Measurements from ENCODE around the gene PLA2R1.

PLA2R1 gene

GRCh38 chr2:160005908-160006307 is 56.5 kb downstream of the PLA2R1 start:
- no peak for DNase-seq (ENCODE audit: low read depth)
- TF ChIP-seq, protein P1, sequence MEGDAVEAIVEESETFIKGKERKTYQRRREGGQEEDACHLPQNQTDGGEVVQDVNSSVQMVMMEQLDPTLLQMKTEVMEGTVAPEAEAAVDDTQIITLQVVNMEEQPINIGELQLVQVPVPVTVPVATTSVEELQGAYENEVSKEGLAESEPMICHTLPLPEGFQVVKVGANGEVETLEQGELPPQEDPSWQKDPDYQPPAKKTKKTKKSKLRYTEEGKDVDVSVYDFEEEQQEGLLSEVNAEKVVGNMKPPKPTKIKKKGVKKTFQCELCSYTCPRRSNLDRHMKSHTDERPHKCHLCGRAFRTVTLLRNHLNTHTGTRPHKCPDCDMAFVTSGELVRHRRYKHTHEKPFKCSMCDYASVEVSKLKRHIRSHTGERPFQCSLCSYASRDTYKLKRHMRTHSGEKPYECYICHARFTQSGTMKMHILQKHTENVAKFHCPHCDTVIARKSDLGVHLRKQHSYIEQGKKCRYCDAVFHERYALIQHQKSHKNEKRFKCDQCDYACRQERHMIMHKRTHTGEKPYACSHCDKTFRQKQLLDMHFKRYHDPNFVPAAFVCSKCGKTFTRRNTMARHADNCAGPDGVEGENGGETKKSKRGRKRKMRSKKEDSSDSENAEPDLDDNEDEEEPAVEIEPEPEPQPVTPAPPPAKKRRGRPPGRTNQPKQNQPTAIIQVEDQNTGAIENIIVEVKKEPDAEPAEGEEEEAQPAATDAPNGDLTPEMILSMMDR (IDR thresholded peaks at IDR 0.05; ENCODE audit: low read depth, low read length, missing control alignments) = no peak
- no peak overlapping the region for H3K4me3 ChIP-seq (ENCODE audit: low read depth, low read length)

DNA sequence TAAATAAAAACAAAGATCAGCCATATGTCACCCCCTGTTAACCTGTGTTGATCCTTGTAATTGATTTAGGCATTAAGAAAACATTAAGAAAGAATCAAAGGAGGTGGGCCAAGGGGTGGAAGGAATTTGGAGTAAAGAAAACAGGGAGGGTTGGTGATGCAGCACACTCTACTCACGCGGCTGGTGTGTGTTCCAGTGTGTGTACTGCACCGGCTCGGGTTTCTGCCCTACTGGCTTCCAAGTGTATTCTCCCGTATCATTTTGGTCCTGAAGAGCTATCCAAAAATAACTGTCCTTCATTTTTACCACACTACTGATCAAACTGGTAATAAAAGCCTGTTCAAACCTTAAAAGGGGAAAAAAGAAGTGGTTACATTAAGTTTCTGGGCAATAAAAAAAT is 56.9 kb downstream of the PLA2R1 start:
- TF ChIP-seq, protein P1 (IDR thresholded peaks at IDR 0.05; ENCODE audit: low read depth, low read length, missing control alignments) = no peak
- H3K4me3 ChIP-seq (ENCODE audit: low read depth, low read length) = no peak overlapping the region
- DNase-seq (ENCODE audit: low read depth) = no peak

DNA sequence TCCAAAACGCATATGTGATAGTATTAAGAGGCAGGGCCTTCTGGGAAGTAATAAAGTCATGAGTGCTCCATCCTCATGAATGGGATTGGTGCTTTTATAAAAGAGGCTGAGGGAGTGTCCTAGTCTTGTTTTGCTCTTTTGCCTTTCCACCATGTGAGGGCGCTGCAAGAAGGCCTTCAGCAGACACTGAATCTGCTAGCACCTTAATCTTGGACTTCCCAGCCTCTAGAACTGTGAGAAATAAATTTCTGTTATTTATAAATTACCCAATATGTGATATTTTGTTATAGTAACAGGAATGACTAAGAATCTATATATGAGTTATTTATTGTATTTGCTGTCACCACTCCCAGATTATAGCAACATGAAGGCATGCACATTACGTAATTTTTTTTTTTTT is 63.5 kb downstream of the PLA2R1 start:
- TF ChIP-seq, protein P1 (IDR thresholded peaks at IDR 0.05; ENCODE audit: low read depth, low read length, missing control alignments) = peak; percentile 29
- no peak for DNase-seq (ENCODE audit: low read depth)
- H3K4me3 ChIP-seq (ENCODE audit: low read depth, low read length) = no peak overlapping the region

DNA sequence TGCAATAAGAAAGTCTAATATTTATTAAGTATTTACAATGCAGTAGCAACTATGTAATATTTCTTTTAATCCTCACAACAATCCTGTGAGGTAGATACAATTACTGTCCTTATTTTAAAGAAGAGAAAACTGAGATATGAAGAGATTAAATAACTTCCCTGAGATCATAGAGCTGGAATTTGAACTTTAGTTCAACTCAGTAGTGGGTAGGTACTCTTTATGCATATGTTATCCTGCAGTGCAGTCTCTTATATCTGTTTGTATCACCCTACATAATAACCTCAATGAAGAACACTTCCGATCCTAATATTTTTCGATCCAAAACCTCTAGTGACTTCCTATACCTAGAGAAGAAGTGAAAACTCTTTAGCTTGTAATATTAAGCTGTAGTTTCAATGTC is 64.2 kb downstream of the PLA2R1 start:
- DNase-seq (ENCODE audit: low read depth) = no peak
- H3K4me3 ChIP-seq (ENCODE audit: low read depth, low read length) = no peak overlapping the region
- TF ChIP-seq, protein P1 (IDR thresholded peaks at IDR 0.05; ENCODE audit: low read depth, low read length, missing control alignments) = no peak

DNA sequence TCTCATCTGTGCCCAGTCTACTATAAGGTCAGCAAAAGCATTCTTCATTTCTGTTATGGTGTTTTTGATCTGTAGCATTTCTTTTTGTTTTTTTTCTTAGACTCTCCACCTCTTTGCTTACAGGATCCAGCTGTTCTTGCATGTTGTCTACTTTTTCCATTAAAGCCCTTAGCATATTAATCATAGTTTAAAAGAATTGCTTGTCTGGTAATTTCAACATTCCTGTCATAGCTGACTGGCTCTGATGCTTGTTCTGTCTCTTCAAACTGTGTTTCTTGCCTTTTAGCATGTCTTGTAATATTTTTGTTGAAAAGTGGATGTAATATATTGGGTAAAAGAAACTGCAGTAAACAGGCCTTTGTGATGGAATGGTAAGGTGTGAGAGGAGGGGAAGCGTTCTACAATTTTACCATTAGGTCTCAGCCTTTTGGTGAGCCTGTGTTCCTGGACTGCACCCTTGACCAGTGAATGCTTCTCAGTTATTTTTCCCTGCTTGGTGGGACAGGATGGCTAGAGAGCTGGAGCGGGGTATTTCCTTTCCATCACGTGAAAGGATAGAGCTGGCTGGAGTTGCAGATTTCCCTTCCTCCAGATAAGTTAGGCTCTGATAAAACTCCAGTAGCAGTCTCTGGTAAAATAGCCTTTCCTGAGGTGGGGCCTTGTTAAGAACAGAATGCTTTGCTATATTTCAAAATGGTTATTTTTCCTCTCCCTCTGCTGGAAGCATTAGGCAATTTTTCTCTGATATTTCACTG is 65.4 kb downstream of the PLA2R1 start:
- TF ChIP-seq, protein P1 (IDR thresholded peaks at IDR 0.05; ENCODE audit: low read depth, low read length, missing control alignments) = no peak
- DNase-seq (ENCODE audit: low read depth) = no peak
- H3K4me3 ChIP-seq (ENCODE audit: low read depth, low read length) = no peak overlapping the region

DNA sequence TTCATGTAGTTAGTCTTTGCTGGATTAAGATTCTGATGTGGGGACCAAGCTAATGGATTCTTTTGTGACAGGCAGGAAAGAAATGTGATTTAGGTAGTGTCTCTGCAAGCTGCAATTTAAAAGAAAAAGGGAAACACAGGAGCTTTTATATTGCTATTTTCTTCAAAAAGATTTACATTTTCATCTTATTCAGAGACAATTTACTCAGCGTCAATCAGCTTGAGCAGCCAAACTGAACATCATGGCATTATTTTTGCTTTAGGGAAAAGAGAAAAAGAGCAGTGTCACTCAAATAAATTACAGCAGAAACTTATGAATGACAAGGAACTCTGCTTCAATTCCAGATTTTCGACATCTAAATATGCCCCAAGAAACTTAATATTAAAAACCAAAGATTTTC is 67.4 kb downstream of the PLA2R1 start:
- H3K4me3 ChIP-seq (ENCODE audit: low read depth, low read length) = no peak overlapping the region
- TF ChIP-seq, protein P1 (IDR thresholded peaks at IDR 0.05; ENCODE audit: low read depth, low read length, missing control alignments) = no peak

GRCh38 chr2:159989249-159989648 is 73.2 kb downstream of the PLA2R1 start:
- DNase-seq (ENCODE audit: low read depth) = no peak
- TF ChIP-seq, protein P1 (IDR thresholded peaks at IDR 0.05; ENCODE audit: low read depth, low read length, missing control alignments) = peak; percentile 3
- H3K4me3 ChIP-seq (ENCODE audit: low read depth, low read length) = no peak overlapping the region

More for the DNA sequence above, 67.4 kb downstream of the PLA2R1 start:
- no peak for DNase-seq (ENCODE audit: low read depth)
